ENCODE data around the gene SLC35E4.

SLC35E4 gene

GRCh38 chr22:30667107-30667493, 31.5 kb downstream of the SLC35E4 start:
- no peaks in the 10 kb centered on the region; the same call in 1 of the 2 replicates for H3K27me3 ChIP-seq (ENCODE audit: insufficient read depth, low read length)
- H3F3A ChIP-seq (ENCODE audit: insufficient read depth, low read length), result no peaks in the 10 kb centered on the region
- no peaks in the 10 kb centered on the region for H3K9me3 ChIP-seq (ENCODE audit: low read length)
- no peak for TF ChIP-seq CTCF (IDR thresholded peaks at IDR 0.05; ENCODE audit: low read length)
- no peak for TF ChIP-seq EZH2 (IDR thresholded peaks at IDR 0.05; ENCODE audit: borderline replicate concordance, low read length)
- H3K9ac ChIP-seq (ENCODE audit: low read length), result peak overlapping the region; percentile 51
- H3K4me2 ChIP-seq (ENCODE audit: low read length), result peak overlapping the region; percentile 83
- peaks cover 16% of the 10 kb centered on the region for H3K4me1 ChIP-seq (ENCODE audit: insufficient read depth, low read length, severe bottlenecking)
- H4K20me1 ChIP-seq (ENCODE audit: insufficient read depth, low read length), result no peaks in the 10 kb centered on the region
- H3K4me3 ChIP-seq (ENCODE audit: low read depth, low read length, poor library complexity, severe bottlenecking), result peak overlapping the region; percentile 67
- H3K27ac ChIP-seq (ENCODE audit: low read depth, low read length, poor library complexity, severe bottlenecking), result no peak overlapping the region
- H2AFZ ChIP-seq (ENCODE audit: low read length), result no peak overlapping the region
- no peaks in the 10 kb centered on the region for H3K9me2 ChIP-seq (ENCODE audit: low read depth, low read length)
- no peaks in the 10 kb centered on the region for H3K36me3 ChIP-seq (ENCODE audit: insufficient read depth, low read length)
- H3K79me2 ChIP-seq (ENCODE audit: insufficient read depth, low read length), result no peaks in the 10 kb centered on the region

- Histone ChIP-seq H3K9me3 (ENCODE audit: low read length) (no peaks in the 10 kb centered on the region), H4K20me1 (ENCODE audit: insufficient read depth, low read length) (no peaks in the 10 kb centered on the region), H3K27ac (ENCODE audit: low read depth, low read length, poor library complexity, severe bottlenecking) (no peak within 1 kb of the TSS), H3K4me2 (ENCODE audit: low read length) (peak within 1 kb of the TSS; percentile 83), H3F3A (ENCODE audit: insufficient read depth, low read length) (no peaks in the 10 kb centered on the region), H3K9me2 (ENCODE audit: low read depth, low read length) (no peaks in the 10 kb centered on the region), H3K79me2 (ENCODE audit: insufficient read depth, low read length) (no peaks in the 10 kb centered on the region), H2AFZ (ENCODE audit: low read length) (peak within 1 kb of the TSS; percentile 85), H3K4me1 (ENCODE audit: insufficient read depth, low read length, severe bottlenecking) (peaks cover 16% of the 10 kb centered on the region), H3K27me3 (ENCODE audit: insufficient read depth, low read length) (no peaks in the 10 kb centered on the region; the same call in 1 of the 2 replicates), H3K36me3 (ENCODE audit: insufficient read depth, low read length) (no peaks in the 10 kb centered on the region), H3K4me3 (ENCODE audit: low read depth, low read length, poor library complexity, severe bottlenecking) (peak within 1 kb of the TSS; percentile 67), H3K9ac (ENCODE audit: low read length) (peak within 1 kb of the TSS; percentile 51)
- no peak for TF ChIP-seq CTCF (IDR thresholded peaks at IDR 0.05; ENCODE audit: low read length)
- TF ChIP-seq EZH2 (IDR thresholded peaks at IDR 0.05; ENCODE audit: borderline replicate concordance, low read length), result no peak
Observed at GRCh38 chr22:30667494-30668385, 32.2 kb downstream of the SLC35E4 start, which contains the start of gene DUSP18. Gene DUSP18, minus strand, starts transcription at chr22:30667875. Its CDS starts 3,872 bp downstream, at chr22:30664003.

- Histone ChIP-seq H3K4me2 (ENCODE audit: low read length) (peak overlapping the region; percentile 83), H2AFZ (ENCODE audit: low read length) (no peak overlapping the region), H3K79me2 (ENCODE audit: insufficient read depth, low read length) (no peaks in the 10 kb centered on the region), H3F3A (ENCODE audit: insufficient read depth, low read length) (no peaks in the 10 kb centered on the region), H3K9me3 (ENCODE audit: low read length) (no peaks in the 10 kb centered on the region), H3K4me3 (ENCODE audit: low read depth, low read length, poor library complexity, severe bottlenecking) (peak overlapping the region; percentile 67), H3K9ac (ENCODE audit: low read length) (peak overlapping the region; percentile 51; the same call in 1 of the 2 replicates), H4K20me1 (ENCODE audit: insufficient read depth, low read length) (no peaks in the 10 kb centered on the region), H3K4me1 (ENCODE audit: insufficient read depth, low read length, severe bottlenecking) (peaks cover 16% of the 10 kb centered on the region), H3K27me3 (ENCODE audit: insufficient read depth, low read length) (no peaks in the 10 kb centered on the region; the same call in 1 of the 2 replicates), H3K36me3 (ENCODE audit: insufficient read depth, low read length) (no peaks in the 10 kb centered on the region), H3K9me2 (ENCODE audit: low read depth, low read length) (no peaks in the 10 kb centered on the region), H3K27ac (ENCODE audit: low read depth, low read length, poor library complexity, severe bottlenecking) (no peak overlapping the region)
- TF ChIP-seq CTCF (IDR thresholded peaks at IDR 0.05; ENCODE audit: low read length), result no peak
Observed at GRCh38 chr22:30668386-30668710, 32.8 kb downstream of the SLC35E4 start.
